GM12878 (cell line): ENCODE data around the gene OR14A16.

Source experiments
- CREM ChIP-seq: IDR thresholded peaks from 2 replicates; pipeline ENCODE4 v1.6.1; 2014; ENCODE audit warnings: antibody characterized with exemption, low read depth
- EZH2 ChIP-seq: IDR thresholded peaks from 2 replicates; pipeline ENCODE4 v1.6.1; 2012; ENCODE audit warnings: low read depth, mild to moderate bottlenecking, control low read depth, inconsistent platforms, low read length, borderline replicate concordance; ENCODE audit not compliant: control insufficient read depth
- HCFC1 ChIP-seq: fragments of 150-350 bp; IDR thresholded peaks from 2 replicates; pipeline ENCODE4 v1.6.1; 2014; ENCODE audit warnings: low read length
- POLR2A ChIP-seq: IDR thresholded peaks from 2 replicates; pipeline ENCODE4 v1.6.1; 2011; ENCODE audit warnings: low read depth, mild to moderate bottlenecking, low read length
- SREBF2 ChIP-seq: IDR thresholded peaks from 2 replicates; pipeline ENCODE4 v1.6.1; 2012; ENCODE audit warnings: mild to moderate bottlenecking, low read length
- SUZ12 ChIP-seq: fragments of 200-600 bp; sonication (generic); IDR thresholded peaks from one replicate; pipeline ENCODE4 v1.6.1; 2018; ENCODE audit warnings: antibody characterized with exemption, mild to moderate bottlenecking; ENCODE audit not compliant: unreplicated experiment
- TCF7 ChIP-seq: IDR thresholded peaks from 2 replicates; pipeline ENCODE4 v1.6.1; 2014; ENCODE audit warnings: antibody characterized with exemption, borderline replicate concordance
- ZNF274 ChIP-seq: IDR thresholded peaks from one replicate; pipeline ENCODE4 v1.8.0; 2011; ENCODE audit not compliant: insufficient read length, insufficient read depth
- TF ChIP-seq, protein P1 (sequence below): IDR thresholded peaks from 2 replicates; pipeline ENCODE4 v1.6.1; 2012; ENCODE audit warnings: low read length, inconsistent platforms
- TF ChIP-seq, protein P2 (sequence below), 3 experiments: IDR thresholded peaks in 2 of 3; conservative IDR thresholded peaks in 1 of 3; 2 replicates each; pipeline ENCODE4 v1.5.1; 2011; ENCODE audit warnings: low read depth in 3 of 3, low read length in 3 of 3, mild to moderate bottlenecking in 3 of 3, control low read depth in 2 of 3, moderate library complexity in 2 of 3, inconsistent platforms in 1 of 3, mixed read lengths in 1 of 3; ENCODE audit not compliant: control insufficient read depth in 2 of 3, insufficient read depth in 1 of 3; ENCODE audit errors: extremely low read depth in 1 of 3

DNA sequence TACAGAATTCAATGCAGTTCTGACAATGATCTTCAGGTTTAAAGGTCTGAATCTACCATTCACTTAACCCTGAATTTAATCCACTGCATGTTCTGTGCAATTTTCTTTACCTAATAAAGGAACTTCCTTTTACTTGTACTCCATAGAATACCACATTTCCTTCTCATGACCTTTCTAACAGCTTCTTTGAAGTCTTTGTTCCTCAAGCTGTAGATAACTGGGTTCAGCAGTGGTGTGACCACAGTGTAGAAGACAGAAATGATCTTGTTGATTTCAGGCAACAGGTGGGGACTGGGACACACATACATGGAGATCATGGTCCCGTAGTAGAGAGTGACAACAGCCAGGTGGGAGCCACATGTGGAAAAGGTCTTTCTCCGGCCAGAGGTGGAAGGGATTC is 16.9 kb upstream of the OR14A16 start:
- TF ChIP-seq ZNF274 (no peak), HCFC1 (no peak), SUZ12 (no peak), CREM (no peak), EZH2 (no peak), SREBF2 (no peak), POLR2A (no peak), TCF7 (no peak)
- TF ChIP-seq, protein P1, sequence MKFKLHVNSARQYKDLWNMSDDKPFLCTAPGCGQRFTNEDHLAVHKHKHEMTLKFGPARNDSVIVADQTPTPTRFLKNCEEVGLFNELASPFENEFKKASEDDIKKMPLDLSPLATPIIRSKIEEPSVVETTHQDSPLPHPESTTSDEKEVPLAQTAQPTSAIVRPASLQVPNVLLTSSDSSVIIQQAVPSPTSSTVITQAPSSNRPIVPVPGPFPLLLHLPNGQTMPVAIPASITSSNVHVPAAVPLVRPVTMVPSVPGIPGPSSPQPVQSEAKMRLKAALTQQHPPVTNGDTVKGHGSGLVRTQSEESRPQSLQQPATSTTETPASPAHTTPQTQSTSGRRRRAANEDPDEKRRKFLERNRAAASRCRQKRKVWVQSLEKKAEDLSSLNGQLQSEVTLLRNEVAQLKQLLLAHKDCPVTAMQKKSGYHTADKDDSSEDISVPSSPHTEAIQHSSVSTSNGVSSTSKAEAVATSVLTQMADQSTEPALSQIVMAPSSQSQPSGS, result no peak
- TF ChIP-seq, protein P2, sequence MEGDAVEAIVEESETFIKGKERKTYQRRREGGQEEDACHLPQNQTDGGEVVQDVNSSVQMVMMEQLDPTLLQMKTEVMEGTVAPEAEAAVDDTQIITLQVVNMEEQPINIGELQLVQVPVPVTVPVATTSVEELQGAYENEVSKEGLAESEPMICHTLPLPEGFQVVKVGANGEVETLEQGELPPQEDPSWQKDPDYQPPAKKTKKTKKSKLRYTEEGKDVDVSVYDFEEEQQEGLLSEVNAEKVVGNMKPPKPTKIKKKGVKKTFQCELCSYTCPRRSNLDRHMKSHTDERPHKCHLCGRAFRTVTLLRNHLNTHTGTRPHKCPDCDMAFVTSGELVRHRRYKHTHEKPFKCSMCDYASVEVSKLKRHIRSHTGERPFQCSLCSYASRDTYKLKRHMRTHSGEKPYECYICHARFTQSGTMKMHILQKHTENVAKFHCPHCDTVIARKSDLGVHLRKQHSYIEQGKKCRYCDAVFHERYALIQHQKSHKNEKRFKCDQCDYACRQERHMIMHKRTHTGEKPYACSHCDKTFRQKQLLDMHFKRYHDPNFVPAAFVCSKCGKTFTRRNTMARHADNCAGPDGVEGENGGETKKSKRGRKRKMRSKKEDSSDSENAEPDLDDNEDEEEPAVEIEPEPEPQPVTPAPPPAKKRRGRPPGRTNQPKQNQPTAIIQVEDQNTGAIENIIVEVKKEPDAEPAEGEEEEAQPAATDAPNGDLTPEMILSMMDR (IDR thresholded peaks at IDR 0.05 in 2 of 3, conservative IDR thresholded peaks at IDR 0.05 in 1 of 3; ENCODE audit: control insufficient read depth in 2 of 3, extremely low read depth in 1 of 3, insufficient read depth in 1 of 3, low read depth in 3 of 3, low read length in 3 of 3), result no peak
